A172 (cell line): Measurements from ENCODE around the gene CDON. TPM values are rescaled to one million over a fixed set of nuclear protein-coding genes. Genes with fewer than 3 reads are reported as not detected.
"Not testable (repeated sequence)": the region's sequence is repeated elsewhere in the genome, so short reads cannot be mapped to it uniquely, and the experiment has no call there.

Experiments used
- DNase-seq: peaks from one replicate; pipeline ENCODE4 v3.0.0-alpha.2; 2015; ENCODE audit warnings: low spot score
- total RNA-seq: library from RNA; depleted of rRNA; stranded (reverse); fragments of >200 nt; shearing (Covaris generic); gene quantifications from 2 replicates; pipeline ENCODE4 v1.2.3, GENCODE V29; 2014

Gene CDON
- total RNA-seq, 1 experiment from 2014 or later: 8.9 TPM

- no peak for DNase-seq
Measured at GRCh38 chr11:126046570-126047195, 16.0 kb downstream of the CDON start.

- no peak for DNase-seq
Measured at GRCh38 chr11:126039485-126040271, 23.0 kb downstream of the CDON start.

GRCh38 chr11:126035718-126036117 lies 26.9 kb downstream of the CDON start:
- no peak for DNase-seq

GRCh38 chr11:126034933-126035425 lies 27.7 kb downstream of the CDON start:
- DNase-seq: no peak

GRCh38 chr11:126034039-126034932 lies 28.4 kb downstream of the CDON start:
- DNase-seq: no peak

GRCh38 chr11:126032375-126032774 lies 30.3 kb downstream of the CDON start:
- no peak for DNase-seq

GRCh38 chr11:126029805-126030204 lies 32.9 kb downstream of the CDON start:
- DNase-seq: no peak

- no peak for DNase-seq
Measured at GRCh38 chr11:126029237-126029636, 33.4 kb downstream of the CDON start.

GRCh38 chr11:126028534-126028933 lies 34.1 kb downstream of the CDON start:
- DNase-seq: not testable (repeated sequence)

- DNase-seq: no peak
Measured at GRCh38 chr11:126026579-126026978, 36.1 kb downstream of the CDON start.

- no peak for DNase-seq
Measured at GRCh38 chr11:126025822-126026221, 36.8 kb downstream of the CDON start.

- no peak for DNase-seq
Measured at GRCh38 chr11:126024123-126024522, 38.5 kb downstream of the CDON start.

- no peak for DNase-seq
Measured at GRCh38 chr11:126012852-126013251, 49.8 kb downstream of the CDON start.

GRCh38 chr11:126011754-126012153 lies 50.9 kb downstream of the CDON start:
- DNase-seq: no peak

GRCh38 chr11:126011265-126011664 lies 51.4 kb downstream of the CDON start:
- no peak for DNase-seq

GRCh38 chr11:126008956-126009355 lies 53.7 kb downstream of the CDON start:
- no peak for DNase-seq

- peak; percentile 61 for DNase-seq
Measured at GRCh38 chr11:126007238-126007637, 55.4 kb downstream of the CDON start.

GRCh38 chr11:126006068-126006467 lies 56.6 kb downstream of the CDON start:
- DNase-seq: no peak

- DNase-seq: no peak
Measured at GRCh38 chr11:126002181-126002580, 60.5 kb downstream of the CDON start.

GRCh38 chr11:125999234-125999880 lies 63.3 kb downstream of the CDON start:
- DNase-seq: no peak

- no peak for DNase-seq
Measured at GRCh38 chr11:125998267-125998666, 64.4 kb downstream of the CDON start.

GRCh38 chr11:125995313-125995712 lies 67.4 kb downstream of the CDON start:
- no peak for DNase-seq
